GM10266 (cell line): ENCODE measurements around the gene INTS13.

Experiments
- DNase-seq: peaks from one replicate; pipeline ENCODE4 v3.0.0; 2012; ENCODE audit errors: extremely low spot score
- CTCF ChIP-seq: IDR thresholded peaks from 2 replicates; pipeline ENCODE4 v1.5.1; 2012; ENCODE audit warnings: mild to moderate bottlenecking, low read depth; ENCODE audit not compliant: control insufficient read depth, insufficient read depth; ENCODE audit errors: missing control alignments

Gene INTS13

GRCh38 chr12:26935636-26936378 lies 2.0 kb downstream of the INTS13 start:
- no peak for TF ChIP-seq CTCF
- DNase-seq, result no peak

- TF ChIP-seq CTCF, result no peak
- no peak for DNase-seq
Observed at GRCh38 chr12:26929590-26929989, 8.2 kb downstream of the INTS13 start.

- no peak for DNase-seq
- TF ChIP-seq CTCF, result no peak
Observed at GRCh38 chr12:26928661-26929060, 9.1 kb downstream of the INTS13 start.

DNA sequence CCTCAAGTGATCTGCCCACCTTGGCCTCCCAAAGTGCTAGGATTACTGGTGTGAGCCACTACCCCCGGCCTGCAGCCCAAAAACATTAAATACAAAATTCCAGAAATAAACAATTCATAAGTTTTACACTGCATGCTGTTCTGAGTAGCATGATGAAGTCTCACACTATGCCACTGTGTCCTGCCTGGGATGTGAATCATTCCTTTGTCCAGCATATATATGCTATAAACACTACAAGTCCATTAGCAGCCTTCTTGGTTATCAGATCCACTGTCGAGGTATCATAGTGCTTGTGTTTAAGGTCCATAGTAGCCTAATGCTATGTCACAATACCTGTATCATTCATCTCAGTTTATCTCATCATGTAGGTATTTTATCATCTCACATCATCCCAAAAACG lies 15.9 kb downstream of the INTS13 start:
- TF ChIP-seq CTCF, result no peak
- no peak for DNase-seq

- DNase-seq, result no peak
- TF ChIP-seq CTCF, result no peak
Observed at GRCh38 chr12:26919216-26919555, 18.6 kb downstream of the INTS13 start.

GRCh38 chr12:26918321-26919215 lies 19.2 kb downstream of the INTS13 start:
- TF ChIP-seq CTCF, result no peak
- DNase-seq, result no peak

DNA sequence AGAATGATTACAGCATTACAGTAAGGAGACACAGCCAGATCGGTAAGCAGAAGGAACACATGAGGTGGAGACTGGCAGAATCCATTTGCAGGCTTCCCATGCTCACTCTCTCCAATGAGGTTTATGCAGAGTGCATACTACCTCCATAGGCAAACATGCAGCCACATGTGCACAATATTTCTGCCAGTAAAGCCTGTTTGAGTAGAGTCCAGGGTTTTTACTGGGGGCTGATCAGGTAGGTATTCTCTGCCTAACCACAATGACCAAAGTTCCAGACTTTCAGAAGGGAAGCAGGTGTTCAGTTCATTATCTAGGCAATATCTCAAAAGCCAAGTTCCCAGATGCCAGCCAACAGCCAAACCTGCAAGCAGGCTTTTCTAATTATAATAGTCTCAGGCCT lies 31.1 kb downstream of the INTS13 start:
- DNase-seq, result no peak
- TF ChIP-seq CTCF, result no peak
